IPS-18c (cell line): ENCODE data around the gene KCNMA1.

Experiments
- H3K4me3 ChIP-seq: 2 replicates; pipeline ENCODE4 v1.7.0; 2013; ENCODE audit warnings: low read depth, mild to moderate bottlenecking, low read length, moderate library complexity; ENCODE audit not compliant: insufficient read depth
- H3K9me3 ChIP-seq: one replicate; pipeline ENCODE4 v1.6.1; 2013; ENCODE audit warnings: mild to moderate bottlenecking, low read length, moderate library complexity; ENCODE audit not compliant: control insufficient read depth, insufficient read depth

The KCNMA1 gene

DNA sequence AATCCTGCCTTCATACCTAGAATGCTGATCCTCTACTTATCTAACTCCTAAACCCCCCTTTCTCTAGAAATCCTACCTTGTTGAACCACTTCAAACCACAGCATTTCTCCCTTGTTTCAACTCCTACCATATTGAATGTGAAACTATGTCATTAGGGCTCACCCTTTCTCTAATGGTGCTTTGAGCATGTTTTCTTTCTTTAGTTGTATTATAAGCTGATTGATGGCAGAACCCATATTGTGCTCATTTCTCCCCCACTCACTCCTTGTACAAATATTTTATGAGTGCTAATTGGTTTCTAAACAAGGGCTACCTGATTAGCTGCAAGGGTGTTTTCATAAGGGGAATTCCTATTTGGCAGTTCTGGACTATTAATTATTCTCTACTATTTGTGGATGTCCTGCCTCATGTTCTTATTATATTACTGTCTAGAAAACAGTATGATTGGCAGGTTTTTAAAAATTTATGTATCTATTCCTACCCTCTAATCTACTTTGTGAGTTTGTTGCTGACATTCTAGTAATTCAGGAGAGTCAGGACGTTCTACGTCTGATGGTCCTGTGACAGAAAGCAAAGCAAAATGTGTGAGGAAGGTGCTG is 765.8 kb downstream of the KCNMA1 start:
- Histone ChIP-seq H3K4me3 (no peak overlapping the region), H3K9me3 (peaks cover 2% of the 10 kb centered on the region)

DNA sequence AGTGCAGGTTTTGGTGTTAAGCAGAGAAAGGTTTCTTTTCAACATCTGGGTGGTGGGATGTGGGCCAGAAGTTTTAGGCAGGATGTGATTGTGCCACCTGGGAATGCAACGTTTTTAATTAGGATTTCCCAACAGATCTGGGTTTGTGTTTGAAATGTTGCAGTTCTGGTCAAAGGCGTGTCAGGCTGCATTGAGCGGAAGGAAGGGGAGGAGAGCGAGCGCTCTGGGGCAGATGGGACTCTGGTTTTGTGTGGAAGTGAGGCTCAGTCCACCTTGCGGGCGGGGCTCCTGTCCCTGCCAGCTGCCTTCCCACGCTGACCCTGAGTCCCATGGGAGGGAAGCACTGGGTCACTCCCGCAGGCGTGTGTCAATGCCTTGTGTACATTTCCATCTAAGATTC is 767.7 kb downstream of the KCNMA1 start:
- peaks cover 2% of the 10 kb centered on the region for H3K9me3 ChIP-seq

DNA sequence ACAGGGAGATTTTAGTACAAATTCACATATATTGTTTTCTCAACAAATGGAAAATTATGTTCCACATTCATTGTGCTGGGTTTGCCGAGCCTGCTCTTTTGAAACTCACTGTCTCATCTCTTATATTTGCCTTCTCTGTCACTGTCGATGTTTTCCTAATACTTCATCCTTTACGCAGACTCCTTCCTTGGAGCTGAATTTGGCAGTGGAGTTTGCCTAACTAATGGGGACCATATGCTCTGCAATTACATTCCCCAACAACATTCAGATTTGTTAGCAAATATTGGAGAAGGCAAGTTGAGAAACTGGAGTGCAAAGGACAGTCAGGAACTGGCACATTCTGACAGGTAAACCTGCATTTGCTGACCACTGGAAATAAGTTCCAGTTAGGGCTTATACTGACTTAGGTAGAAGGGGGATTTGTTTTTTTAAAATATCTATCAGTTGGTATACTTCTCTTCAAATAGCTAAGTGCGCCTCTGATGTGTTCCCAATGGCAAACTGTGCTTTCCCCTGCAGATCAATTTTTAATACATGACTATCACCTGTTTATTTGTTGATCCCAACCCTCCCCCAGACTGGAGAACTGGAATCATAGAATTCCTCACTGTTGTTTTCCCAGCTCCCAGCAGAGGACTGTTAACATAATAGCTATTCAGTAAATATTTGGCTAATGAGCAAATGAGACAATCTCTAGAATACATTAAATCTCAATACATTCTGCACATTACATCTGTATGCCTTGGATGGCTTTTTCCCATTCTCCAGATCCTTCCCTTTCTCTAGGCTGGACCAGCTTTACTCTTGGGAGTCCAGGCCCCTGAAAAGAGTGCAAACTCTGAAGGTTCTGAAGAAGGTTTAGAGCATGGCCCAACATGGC is 769.3 kb downstream of the KCNMA1 start:
- Histone ChIP-seq H3K4me3 (no peak overlapping the region), H3K9me3 (peaks cover 2% of the 10 kb centered on the region)

More for the DNA sequence above, 767.7 kb downstream of the KCNMA1 start:
- no peak overlapping the region for H3K4me3 ChIP-seq

DNA sequence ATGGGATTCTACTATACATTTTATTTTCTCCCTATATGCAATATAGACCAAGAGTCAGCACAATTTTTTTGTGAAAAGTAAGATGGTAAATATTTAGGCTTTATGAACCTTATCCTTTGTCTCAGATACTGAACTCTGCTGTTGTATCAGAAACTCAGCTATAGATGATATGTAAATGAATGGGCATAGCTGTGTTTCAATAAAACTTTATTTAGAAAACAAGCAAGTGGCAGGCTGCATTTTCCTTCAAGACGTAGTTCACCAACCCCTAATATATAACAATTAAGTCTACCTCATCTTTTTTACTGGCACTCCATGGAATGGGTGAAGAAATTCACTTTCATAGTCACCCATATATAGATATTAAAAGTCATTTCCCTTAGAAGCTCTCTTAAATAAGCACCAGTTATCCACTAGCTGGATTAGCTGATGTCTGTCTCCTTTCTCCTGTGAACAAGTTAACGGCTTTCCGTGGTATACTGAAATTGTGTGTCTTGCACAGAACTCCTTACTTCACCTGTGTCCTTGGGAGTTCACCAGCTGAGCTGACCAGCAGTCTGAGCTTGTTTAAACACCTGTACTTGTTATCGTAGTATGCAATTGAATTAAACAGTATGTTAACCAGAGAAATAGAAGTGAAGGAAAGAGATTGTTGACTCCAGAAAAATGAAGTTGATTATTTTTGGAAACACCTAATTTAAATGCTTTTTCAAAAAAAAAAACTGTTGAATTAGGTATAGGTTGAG is 770.6 kb downstream of the KCNMA1 start:
- peaks cover 2% of the 10 kb centered on the region for H3K9me3 ChIP-seq
- no peak overlapping the region for H3K4me3 ChIP-seq

DNA sequence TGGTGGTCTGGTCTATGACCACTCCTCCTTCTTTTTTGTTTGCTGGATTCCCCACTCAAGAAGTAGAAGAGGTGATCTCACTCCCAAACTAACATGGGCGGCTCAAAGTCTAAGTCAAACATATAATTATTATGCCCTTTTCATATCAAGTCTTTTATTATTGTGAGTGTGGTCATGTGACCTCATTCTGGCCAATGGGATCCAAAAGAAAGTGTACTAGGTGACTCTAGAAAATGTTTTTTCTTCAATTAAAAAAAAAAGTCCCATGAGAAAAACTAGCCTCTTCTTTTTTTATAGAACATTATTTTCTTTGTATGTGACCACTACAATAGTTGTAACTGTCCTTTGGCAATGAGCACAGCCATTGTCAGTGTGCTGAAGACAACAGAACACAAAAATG is 772.7 kb downstream of the KCNMA1 start:
- Histone ChIP-seq H3K4me3 (no peak overlapping the region), H3K9me3 (no peaks in the 10 kb centered on the region)

DNA sequence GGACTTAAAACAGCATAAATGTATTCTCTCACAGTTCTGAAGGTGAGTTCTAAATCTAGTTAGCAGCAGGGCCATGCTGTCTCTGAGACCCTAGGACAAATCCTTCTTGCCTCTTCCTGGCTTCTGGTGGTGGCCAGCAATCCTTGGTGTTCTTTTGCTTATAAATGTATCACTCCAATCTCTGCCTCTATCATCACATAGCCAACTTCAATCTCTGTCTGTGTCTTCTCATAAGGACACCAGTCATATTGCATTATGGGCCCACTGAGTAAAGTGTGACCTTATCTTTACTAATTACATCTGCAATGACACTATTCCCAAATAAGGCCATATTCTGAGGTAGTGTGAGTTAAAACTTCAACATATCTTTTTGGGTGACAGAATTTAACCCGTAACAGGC is 778.9 kb downstream of the KCNMA1 start:
- Histone ChIP-seq H3K9me3 (peaks cover 2% of the 10 kb centered on the region), H3K4me3 (no peak overlapping the region)

DNA sequence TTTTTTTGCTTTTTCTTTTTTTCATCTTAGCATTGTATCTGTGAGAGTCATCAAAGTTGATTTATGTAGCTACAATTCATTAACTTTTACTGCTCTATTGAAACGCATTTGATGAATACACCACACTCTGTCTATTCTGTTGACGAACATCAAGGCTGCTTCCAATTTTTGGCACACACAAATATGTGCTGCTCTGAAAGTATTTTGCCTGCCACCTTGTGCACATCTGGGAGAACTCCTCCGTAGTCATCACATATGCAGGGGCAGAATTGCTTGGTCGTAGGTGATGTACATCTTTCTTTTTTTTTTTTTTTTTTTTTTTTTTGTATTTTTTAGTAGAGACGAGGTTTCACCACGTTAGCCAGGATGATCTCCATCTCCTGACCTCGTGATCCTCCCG is 796.8 kb downstream of the KCNMA1 start:
- no peak overlapping the region for H3K4me3 ChIP-seq

DNA sequence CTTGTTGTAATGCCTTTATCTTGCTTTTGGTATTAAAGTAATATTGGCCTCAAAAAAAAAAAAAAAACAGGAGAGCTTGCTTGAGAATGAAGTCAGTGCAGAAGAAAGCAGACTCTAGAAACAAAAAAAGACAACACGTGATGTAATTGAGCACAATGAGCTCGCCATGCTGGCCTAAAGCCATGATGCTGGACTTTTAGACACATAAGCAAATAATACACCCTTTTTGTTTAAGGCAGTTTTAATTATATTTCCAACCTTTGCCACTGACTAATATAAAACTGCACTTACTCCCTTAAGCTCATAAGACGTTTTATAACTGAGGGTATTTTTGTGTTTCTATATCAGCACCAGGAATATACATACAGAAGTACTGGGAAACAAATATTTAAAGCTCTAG is 798.3 kb downstream of the KCNMA1 start:
- H3K9me3 ChIP-seq: peaks cover 4% of the 10 kb centered on the region

More for the DNA sequence above, 796.8 kb downstream of the KCNMA1 start:
- peaks cover 8% of the 10 kb centered on the region for H3K9me3 ChIP-seq

DNA sequence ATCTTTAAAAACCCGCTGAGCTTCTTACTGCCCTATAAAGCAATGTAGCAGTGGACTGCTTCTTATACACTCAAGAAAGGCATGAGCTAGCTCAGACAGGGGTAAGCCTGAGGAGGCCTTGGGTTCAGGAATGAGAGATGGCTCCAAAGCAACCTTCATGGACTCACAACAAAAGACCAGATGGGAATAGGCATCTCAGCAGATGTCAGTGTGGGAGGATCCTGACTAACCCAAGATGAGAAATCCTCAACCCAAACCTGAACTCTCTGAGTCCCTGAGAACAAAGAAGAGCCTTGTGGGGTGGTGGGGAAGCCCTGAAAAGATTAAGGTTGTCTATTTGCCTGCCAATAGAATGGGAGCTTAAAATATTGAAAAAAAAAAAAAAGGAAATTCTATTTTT is 807.4 kb downstream of the KCNMA1 start:
- Histone ChIP-seq H3K9me3 (no peaks in the 10 kb centered on the region), H3K4me3 (no peak overlapping the region)

More for the DNA sequence above, 798.3 kb downstream of the KCNMA1 start:
- no peak overlapping the region for H3K4me3 ChIP-seq

DNA sequence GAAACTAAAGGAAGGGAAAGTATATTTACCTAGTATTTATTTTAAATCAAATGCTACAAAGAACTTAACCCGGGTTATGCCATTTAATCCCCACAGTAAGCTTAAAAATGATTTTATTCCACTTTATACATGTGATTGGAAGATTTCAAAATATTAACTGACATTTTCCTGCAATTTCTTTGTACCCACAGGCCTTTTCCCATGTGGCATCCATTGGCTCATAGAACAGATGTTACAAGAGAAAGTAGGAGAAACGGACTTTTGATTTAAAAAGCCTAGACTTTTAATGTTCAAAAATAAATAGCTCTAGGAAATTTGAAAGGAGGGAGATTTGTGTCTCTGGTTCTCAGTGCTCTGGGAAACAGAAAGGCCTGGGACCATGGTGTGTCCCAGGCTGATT is 807.9 kb downstream of the KCNMA1 start:
- Histone ChIP-seq H3K9me3 (no peaks in the 10 kb centered on the region), H3K4me3 (no peak overlapping the region)
